ENCODE measurements around the gene NAP1L4. TPM values are rescaled to one million over a fixed set of nuclear protein-coding genes. Genes with fewer than 3 reads are reported as not detected.

Gene NAP1L4
- total and polyA plus RNA-seq, 3 experiments from 2014 or later = 163 to 280 (median 273) TPM

DNA sequence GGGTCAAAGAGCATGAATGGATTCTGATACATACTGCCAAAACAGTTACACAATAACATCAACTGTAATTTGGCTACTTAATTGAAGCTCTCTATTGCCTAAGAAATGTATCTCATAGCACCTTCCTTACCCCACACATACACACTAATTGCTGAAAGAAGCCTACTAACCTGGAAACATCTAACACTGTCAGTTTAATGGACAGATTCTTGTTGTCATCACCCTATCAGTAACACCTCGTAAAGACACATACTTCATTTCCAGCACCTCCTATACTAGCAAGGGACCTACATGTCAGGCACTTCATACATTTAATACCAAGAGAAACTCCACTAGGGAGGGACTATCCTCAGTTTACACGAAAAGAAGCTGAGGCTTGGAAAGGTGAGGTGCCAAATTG lies 9.9 kb downstream of the NAP1L4 start:
- peak overlapping the region in 5 of 7 donors; percentile 10 to 76 (median 57) for H3K4me3 Mint-ChIP-seq
- Histone ChIP-seq H3K4me1 (ENCODE audit: insufficient read depth, low read length) (peaks cover 67% of the 10 kb centered on the region), H3K36me3 (ENCODE audit: insufficient read depth, low read length) (peaks cover 23% of the 10 kb centered on the region), H3K27ac (ENCODE audit: low read depth, low read length) (no peak overlapping the region), H3K27me3 (ENCODE audit: insufficient read depth, low read length, poor library complexity, severe bottlenecking) (no peaks in the 10 kb centered on the region), H3K4me3 (ENCODE audit: low read length) (no peak overlapping the region), H3K9me3 (ENCODE audit: low read length) (no peaks in the 10 kb centered on the region)
- H3K4me1 Mint-ChIP-seq = peaks cover 57 to 86% (median 83%) of the 10 kb centered on the region in 3 donors
- DNase-seq = no peak
- H3K36me3 Mint-ChIP-seq = peaks cover 0 to 58% (median 9%) of the 10 kb centered on the region in 3 donors
- no peaks in the 10 kb centered on the region for H3K27me3 Mint-ChIP-seq
- ChIA-PET CTCF (interaction anchor here (1.1 to 1.4 kb wide), 2 partner anchors 10 to 14 kb away, joined by 3 read pairs; partner anchors contain the start of gene NAP1L4), POLR2A (no interaction called here)
- no peaks in the 10 kb centered on the region for H3K9me3 Mint-ChIP-seq
- H3K27ac Mint-ChIP-seq = peak overlapping the region; percentile 1 to 83 (median 50)

DNA sequence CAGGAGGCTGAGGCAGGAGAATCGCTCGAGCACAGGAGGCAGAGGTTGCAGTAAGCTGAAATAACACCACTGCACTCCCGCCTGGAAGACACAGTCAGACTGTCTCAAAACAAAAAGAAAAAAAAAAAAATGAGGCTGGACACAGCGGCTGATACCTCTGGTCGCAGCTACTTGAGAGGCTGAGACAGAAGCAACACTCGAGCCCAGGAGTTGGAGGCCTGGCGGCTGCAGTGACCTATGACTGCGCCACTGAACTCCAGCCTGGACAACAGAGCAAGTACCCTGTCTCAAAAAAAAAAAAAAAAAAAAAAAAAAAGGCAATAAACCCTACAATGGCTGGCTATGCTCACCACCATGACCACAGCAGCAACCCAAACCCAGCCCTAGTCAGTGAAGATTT lies 11.0 kb downstream of the NAP1L4 start:
- Mint-ChIP-seq H3K4me1 (peaks cover 60 to 87% (median 86%) of the 10 kb centered on the region in 3 donors), H3K36me3 (peaks cover 0 to 62% (median 15%) of the 10 kb centered on the region in 3 donors), H3K9me3 (no peaks in the 10 kb centered on the region), H3K27ac (peak overlapping the region in 3 of 8 donors; percentile 37 to 59 (median 54)), H3K27me3 (no peaks in the 10 kb centered on the region), H3K4me3 (peak overlapping the region in 3 of 7 donors; percentile 23 to 76 (median 74))
- no peak for DNase-seq
- ChIA-PET CTCF (interaction anchor here (1.4 to 1.8 kb wide), 2 partner anchors 8 to 13 kb away, joined by 3 to 4 read pairs; no protein-coding TSS in a partner anchor), POLR2A (no interaction called here)
- Histone ChIP-seq H3K4me1 (ENCODE audit: insufficient read depth, low read length) (peaks cover 56% of the 10 kb centered on the region), H3K4me3 (ENCODE audit: low read length) (no peak overlapping the region), H3K27ac (ENCODE audit: low read depth, low read length) (no peak overlapping the region), H3K9me3 (ENCODE audit: low read length) (no peaks in the 10 kb centered on the region), H3K27me3 (ENCODE audit: insufficient read depth, low read length, poor library complexity, severe bottlenecking) (no peaks in the 10 kb centered on the region), H3K36me3 (ENCODE audit: insufficient read depth, low read length) (peaks cover 32% of the 10 kb centered on the region)

DNA sequence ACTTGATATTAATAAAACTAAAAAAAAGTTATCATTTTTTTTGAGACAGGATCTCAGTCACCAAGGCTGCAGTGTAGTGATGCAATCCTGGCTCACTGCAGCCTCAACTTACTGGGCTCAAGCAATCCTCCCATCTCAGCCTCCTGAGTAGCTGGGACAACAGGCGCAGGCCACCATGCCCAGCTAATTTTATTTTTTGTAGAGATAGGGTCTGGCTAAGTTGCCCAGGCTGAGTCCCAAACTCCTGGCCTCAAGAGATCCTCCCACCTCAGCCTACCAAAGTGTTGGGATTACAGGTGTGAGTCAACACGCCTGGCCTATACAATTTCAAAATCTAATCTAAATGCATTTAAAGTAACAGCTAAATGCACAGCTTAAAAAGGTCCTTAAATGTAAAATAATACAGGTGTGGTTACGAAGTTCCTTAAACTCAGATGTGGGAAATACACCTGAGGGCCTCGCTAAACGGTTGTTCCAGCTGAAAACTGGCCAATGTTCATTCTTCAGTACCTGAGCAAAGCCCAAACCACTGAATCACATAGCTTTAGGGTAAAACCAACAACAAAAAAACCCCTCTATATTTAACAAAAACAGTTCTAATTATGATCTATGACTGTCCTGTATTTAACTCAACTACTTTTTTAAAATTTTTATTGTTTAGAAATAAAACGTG lies 11.8 kb downstream of the NAP1L4 start:
- Mint-ChIP-seq H3K9me3 (no peaks in the 10 kb centered on the region), H3K27me3 (no peaks in the 10 kb centered on the region), H3K4me1 (peaks cover 64 to 87% (median 85%) of the 10 kb centered on the region in 3 donors), H3K27ac (peak overlapping the region in 1 of 8 donors; percentile 41), H3K4me3 (peak overlapping the region in 1 of 7 donors; percentile 28), H3K36me3 (peaks cover 0 to 70% (median 15%) of the 10 kb centered on the region in 3 donors)
- Histone ChIP-seq H3K9me3 (ENCODE audit: low read length) (no peaks in the 10 kb centered on the region), H3K36me3 (ENCODE audit: insufficient read depth, low read length) (peaks cover 38% of the 10 kb centered on the region), H3K4me1 (ENCODE audit: insufficient read depth, low read length) (peaks cover 50% of the 10 kb centered on the region), H3K27me3 (ENCODE audit: insufficient read depth, low read length, poor library complexity, severe bottlenecking) (no peaks in the 10 kb centered on the region), H3K27ac (ENCODE audit: low read depth, low read length) (no peak overlapping the region), H3K4me3 (ENCODE audit: low read length) (no peak overlapping the region)
- DNase-seq = no peak
- ChIA-PET CTCF (interaction anchor here (1.2 to 1.8 kb wide), 2 partner anchors 9 to 40 kb away, joined by 3 to 4 read pairs; no protein-coding TSS in a partner anchor), POLR2A (interaction anchor here (0.6 kb wide), 1 partner anchor 603 kb away, joined by 3 read pairs; the partner anchor contains the start of gene CD81)

DNA sequence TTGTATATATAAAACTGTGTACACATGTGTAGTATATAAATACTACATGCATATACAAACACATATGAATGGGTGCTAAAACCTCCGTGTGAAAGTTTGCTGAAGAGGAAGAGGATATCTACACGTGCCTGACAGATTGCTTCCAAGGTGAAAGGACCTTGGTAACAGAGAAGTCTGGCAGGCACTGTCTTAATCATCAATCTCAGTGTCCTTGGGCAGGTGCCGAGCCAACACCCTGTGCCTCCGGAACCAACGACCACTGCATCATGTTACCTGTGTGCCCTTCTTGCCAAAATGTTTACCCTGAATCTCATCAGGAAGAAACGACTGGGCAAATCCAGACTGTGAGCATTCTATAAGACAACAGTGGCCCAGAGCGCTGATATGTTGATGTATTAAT lies 15.0 kb downstream of the NAP1L4 start:
- Histone ChIP-seq H3K4me3 (ENCODE audit: low read length) (no peak overlapping the region), H3K27ac (ENCODE audit: low read depth, low read length) (no peak overlapping the region), H3K9me3 (ENCODE audit: low read length) (no peaks in the 10 kb centered on the region), H3K4me1 (ENCODE audit: insufficient read depth, low read length) (peaks cover 20% of the 10 kb centered on the region), H3K36me3 (ENCODE audit: insufficient read depth, low read length) (peaks cover 63% of the 10 kb centered on the region), H3K27me3 (ENCODE audit: insufficient read depth, low read length, poor library complexity, severe bottlenecking) (no peaks in the 10 kb centered on the region)
- Mint-ChIP-seq H3K27me3 (peaks cover 0 to 1% of the 10 kb centered on the region in 2 donors), H3K4me1 (peaks cover 44 to 69% (median 62%) of the 10 kb centered on the region in 3 donors), H3K36me3 (peaks cover 3 to 77% (median 18%) of the 10 kb centered on the region in 3 donors), H3K4me3 (no peak overlapping the region), H3K9me3 (no peaks in the 10 kb centered on the region), H3K27ac (peak overlapping the region in 1 of 8 donors; percentile 14)
- DNase-seq = no peak
- POLR2A ChIA-PET = no interaction called here
- CTCF ChIA-PET = interaction anchor here (1.3 to 3.3 kb wide), 2 partner anchors 13 to 115 kb away, joined by 5 to 35 read pairs; no protein-coding TSS in a partner anchor

DNA sequence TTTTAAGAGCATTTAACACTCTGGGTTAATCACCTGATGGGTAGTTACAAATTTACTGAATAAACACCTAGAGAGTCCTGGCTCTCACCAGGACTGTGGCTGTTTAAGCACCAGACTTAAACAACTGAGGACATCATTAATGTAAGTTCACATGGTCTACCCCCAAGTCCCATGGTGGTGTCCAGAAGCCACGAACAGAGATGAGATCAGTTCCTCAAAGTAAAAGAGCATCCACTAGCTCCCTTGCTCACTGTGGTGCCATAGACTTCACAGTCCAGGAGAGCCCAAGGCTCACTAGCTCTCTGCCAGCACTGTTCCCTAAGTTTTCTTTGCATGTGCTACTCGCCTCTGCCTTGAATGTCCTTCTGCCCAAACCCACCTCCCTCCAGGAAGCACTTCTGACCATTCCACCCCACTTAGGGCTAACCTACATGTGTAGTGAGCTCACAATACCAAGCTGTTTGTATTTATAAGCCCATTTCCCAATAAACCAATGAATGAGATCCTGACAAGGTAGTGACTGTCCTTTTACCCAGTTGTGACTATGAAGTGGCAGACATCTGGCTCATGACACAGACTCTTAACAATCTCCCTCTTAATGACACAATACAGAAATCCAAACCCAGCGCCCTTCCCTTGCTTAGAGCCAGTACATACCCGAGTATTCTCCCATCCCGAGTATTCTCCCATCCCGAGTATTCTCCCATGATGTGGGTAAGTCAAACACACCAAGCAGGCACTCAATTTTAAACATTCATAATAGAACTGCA lies 15.7 kb downstream of the NAP1L4 start:
- Histone ChIP-seq H3K4me1 (ENCODE audit: insufficient read depth, low read length) (peaks cover 16% of the 10 kb centered on the region), H3K36me3 (ENCODE audit: insufficient read depth, low read length) (peaks cover 69% of the 10 kb centered on the region), H3K27me3 (ENCODE audit: insufficient read depth, low read length, poor library complexity, severe bottlenecking) (no peaks in the 10 kb centered on the region), H3K4me3 (ENCODE audit: low read length) (no peak overlapping the region), H3K9me3 (ENCODE audit: low read length) (no peaks in the 10 kb centered on the region), H3K27ac (ENCODE audit: low read depth, low read length) (no peak overlapping the region)
- no peak for DNase-seq
- H3K27me3 Mint-ChIP-seq = peaks cover 0 to 1% of the 10 kb centered on the region in 2 donors
- ChIA-PET CTCF (interaction anchor here (0.8 to 3.3 kb wide), 15 partner anchors 10 to 444 kb away, joined by 3 to 36 read pairs (median 5); no protein-coding TSS in a partner anchor), POLR2A (interaction anchor here (0.7 to 0.8 kb wide), 2 partner anchors 12 to 16 kb away, joined by 3 read pairs; partner anchors contain the start of gene NAP1L4)
- peaks cover 38 to 62% (median 55%) of the 10 kb centered on the region in 3 donors for H3K4me1 Mint-ChIP-seq
- H3K4me3 Mint-ChIP-seq = no peak overlapping the region
- no peaks in the 10 kb centered on the region for H3K9me3 Mint-ChIP-seq
- peaks cover 3 to 78% (median 17%) of the 10 kb centered on the region in 3 donors for H3K36me3 Mint-ChIP-seq
- H3K27ac Mint-ChIP-seq = peak overlapping the region; percentile 3 to 84 (median 42)

DNA sequence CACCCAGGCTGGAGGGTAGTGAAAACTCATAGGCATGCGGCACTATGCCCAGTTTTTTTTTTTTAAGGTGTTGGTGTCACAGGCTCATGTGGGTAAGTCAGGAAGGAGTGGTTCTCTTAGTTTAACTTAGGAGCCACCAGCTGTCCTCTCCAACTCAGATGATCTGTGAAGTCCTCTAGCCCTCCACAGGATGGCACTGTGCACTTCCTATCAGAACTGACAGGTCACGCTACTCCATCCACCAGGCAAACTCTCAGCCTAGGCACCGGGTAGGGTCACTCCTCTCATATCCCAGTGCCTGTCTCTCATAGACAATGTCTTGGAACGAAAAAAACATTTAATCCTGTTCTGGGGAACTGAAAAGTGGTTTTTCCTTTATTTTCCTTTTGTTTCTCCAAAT lies 16.5 kb downstream of the NAP1L4 start:
- Mint-ChIP-seq H3K27ac (peak overlapping the region in 5 of 8 donors; percentile 17 to 78 (median 66)), H3K9me3 (no peaks in the 10 kb centered on the region), H3K27me3 (peaks cover 0 to 1% of the 10 kb centered on the region in 2 donors), H3K36me3 (peaks cover 3 to 86% (median 24%) of the 10 kb centered on the region in 3 donors), H3K4me3 (peak overlapping the region in 1 of 7 donors; percentile 27), H3K4me1 (peaks cover 37 to 60% (median 47%) of the 10 kb centered on the region in 3 donors)
- Histone ChIP-seq H3K4me1 (ENCODE audit: insufficient read depth, low read length) (peaks cover 10% of the 10 kb centered on the region), H3K36me3 (ENCODE audit: insufficient read depth, low read length) (peaks cover 76% of the 10 kb centered on the region), H3K9me3 (ENCODE audit: low read length) (no peaks in the 10 kb centered on the region), H3K27ac (ENCODE audit: low read depth, low read length) (no peak overlapping the region), H3K27me3 (ENCODE audit: insufficient read depth, low read length, poor library complexity, severe bottlenecking) (no peaks in the 10 kb centered on the region), H3K4me3 (ENCODE audit: low read length) (no peak overlapping the region)
- ChIA-PET POLR2A (interaction anchor here (1.7 kb wide), 1 partner anchor 13 kb away, joined by 5 read pairs; no protein-coding TSS in a partner anchor), CTCF (interaction anchor here (0.7 to 3.3 kb wide), 20 partner anchors 11 to 443 kb away, joined by 3 to 36 read pairs (median 5); partner anchors contain the start of gene NAP1L4)
- peak; percentile 20 to 70 (median 43) for DNase-seq

DNA sequence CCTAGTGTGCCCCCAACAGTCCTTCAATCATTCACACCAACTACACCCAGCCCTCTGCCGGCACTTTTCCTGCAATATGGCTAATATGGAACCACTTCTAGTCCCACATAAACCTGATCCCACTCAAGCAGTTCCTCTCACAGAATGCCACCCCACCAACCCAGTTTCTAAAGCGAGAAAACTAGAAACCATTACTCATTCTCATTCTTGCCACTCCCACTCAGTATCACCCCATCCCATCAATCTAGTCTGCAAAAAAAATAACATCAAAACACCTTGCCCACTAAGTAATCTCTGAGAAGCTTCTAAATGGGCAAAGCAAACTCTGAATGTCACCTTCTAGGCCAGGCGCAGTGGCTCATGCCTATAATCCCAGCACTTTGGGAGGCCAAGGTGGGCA lies 17.9 kb downstream of the NAP1L4 start:
- peak overlapping the region in 4 of 8 donors; percentile 2 to 64 (median 32) for H3K27ac Mint-ChIP-seq
- H3K9me3 ChIP-seq (ENCODE audit: low read length) = no peaks in the 10 kb centered on the region
- peaks cover 33 to 56% (median 38%) of the 10 kb centered on the region in 3 donors for H3K4me1 Mint-ChIP-seq
- H3K9me3 Mint-ChIP-seq = no peaks in the 10 kb centered on the region
- H3K36me3 Mint-ChIP-seq = peaks cover 7 to 96% (median 29%) of the 10 kb centered on the region in 3 donors
- POLR2A ChIA-PET = interaction anchor here (1.7 kb wide), 1 partner anchor 14 kb away, joined by 5 read pairs; no protein-coding TSS in a partner anchor
- H3K36me3 ChIP-seq (ENCODE audit: insufficient read depth, low read length) = peaks cover 89% of the 10 kb centered on the region
- H3K27me3 Mint-ChIP-seq = peaks cover 0 to 1% of the 10 kb centered on the region in 2 donors
- no peak overlapping the region for H3K27ac ChIP-seq (ENCODE audit: low read depth, low read length)
- CTCF ChIA-PET = interaction anchor here (1.1 to 3.3 kb wide), 7 partner anchors 12 to 118 kb away, joined by 4 to 36 read pairs (median 17); no protein-coding TSS in a partner anchor
- no peaks in the 10 kb centered on the region for H3K27me3 ChIP-seq (ENCODE audit: insufficient read depth, low read length, poor library complexity, severe bottlenecking)
- H3K4me3 Mint-ChIP-seq = no peak overlapping the region
- DNase-seq = no peak
- peaks cover 3% of the 10 kb centered on the region for H3K4me1 ChIP-seq (ENCODE audit: insufficient read depth, low read length)
- no peak overlapping the region for H3K4me3 ChIP-seq (ENCODE audit: low read length)

All from CD8-positive, alpha-beta memory T cell (primary cell).